ENCODE data around the gene FUCA1. TPM values are rescaled to one million over a fixed set of nuclear protein-coding genes. Genes with fewer than 3 reads are reported as not detected.
"Not testable (repeated sequence)": the region's sequence is repeated elsewhere in the genome, so short reads cannot be mapped to it uniquely, and the experiment has no call there.

FUCA1 gene
- polyA plus RNA-seq, 5 donors: 22.0 to 29.9 (median 23.7) TPM

GRCh38 chr1:23803674-23804073 lies 64.4 kb downstream of the FUCA1 start:
- no peak for DNase-seq

- DNase-seq: not testable (repeated sequence)
Observed at GRCh38 chr1:23802809-23803342, 65.2 kb downstream of the FUCA1 start.

- no peak for DNase-seq
Observed at GRCh38 chr1:23801876-23802275, 66.2 kb downstream of the FUCA1 start.

- no peak for DNase-seq
Observed at GRCh38 chr1:23801338-23801748, 66.7 kb downstream of the FUCA1 start.

- DNase-seq: peak; percentile 97 to 98
Observed at GRCh38 chr1:23800400-23801337, 67.4 kb downstream of the FUCA1 start, which contains the start of gene GALE. Gene GALE (minus strand): TSS chr1:23800754. CDS start chr1:23799007, 1,747 bp downstream.

GRCh38 chr1:23799570-23800399 lies 68.3 kb downstream of the FUCA1 start:
- DNase-seq: no peak

GRCh38 chr1:23799255-23799569 lies 68.9 kb downstream of the FUCA1 start:
- DNase-seq: no peak

- no peak for DNase-seq
Observed at GRCh38 chr1:23798662-23799142, 69.4 kb downstream of the FUCA1 start.

GRCh38 chr1:23797478-23798448 lies 70.3 kb downstream of the FUCA1 start:
- DNase-seq: no peak

GRCh38 chr1:23796466-23797271 lies 71.4 kb downstream of the FUCA1 start:
- DNase-seq: no peak

- no peak for DNase-seq
Observed at GRCh38 chr1:23795676-23796465, 72.2 kb downstream of the FUCA1 start.

Other genes with a start within 250 kb of the FUCA1 start
- gene RPL11, start 176.5 kb downstream of the FUCA1 start, polyA plus RNA-seq (ENCODE audit: insufficient read depth in 1 of 5, insufficient read length in 5 of 5, low replicate concordance in 1 of 5): 1,000 to 10,000 TPM; 2,753 to 3,538 (median 2,785) TPM
- 10 to 100 TPM; 39.1 to 45.6 (median 40.7) TPM for gene ELOA, start 124.8 kb downstream of the FUCA1 start, polyA plus RNA-seq (ENCODE audit: insufficient read depth in 1 of 5, insufficient read length in 5 of 5, low replicate concordance in 1 of 5)
- gene PITHD1, start 89.9 kb downstream of the FUCA1 start, polyA plus RNA-seq (ENCODE audit: insufficient read depth in 1 of 5, insufficient read length in 5 of 5, low replicate concordance in 1 of 5): 10 to 100 TPM; 52.7 to 70.2 (median 60.2) TPM
- gene LYPLA2, start 77.1 kb downstream of the FUCA1 start, polyA plus RNA-seq (ENCODE audit: insufficient read depth in 1 of 5, insufficient read length in 5 of 5, low replicate concordance in 1 of 5): 10 to 100 TPM; 37.0 to 63.6 (median 48.0) TPM
- 10 to 100 TPM; 12.4 to 23.3 (median 15.9) TPM for gene GALE, start 67.5 kb downstream of the FUCA1 start, polyA plus RNA-seq (ENCODE audit: insufficient read depth in 1 of 5, insufficient read length in 5 of 5, low replicate concordance in 1 of 5)
- 10 to 100 TPM; 32.3 to 38.6 (median 32.8) TPM for gene HMGCL, start 42.9 kb downstream of the FUCA1 start, polyA plus RNA-seq (ENCODE audit: insufficient read depth in 1 of 5, insufficient read length in 5 of 5, low replicate concordance in 1 of 5)
- gene CNR2, start 45.1 kb upstream of the FUCA1 start, polyA plus RNA-seq (ENCODE audit: insufficient read depth in 1 of 5, insufficient read length in 5 of 5, low replicate concordance in 1 of 5): under 1 TPM; 0.05 to 0.18 (median 0.14) TPM
- 100 to 1,000 TPM; 209 to 306 (median 252) TPM for gene PNRC2, start 91.5 kb upstream of the FUCA1 start, polyA plus RNA-seq (ENCODE audit: insufficient read depth in 1 of 5, insufficient read length in 5 of 5, low replicate concordance in 1 of 5)
- gene SRSF10, start 112.0 kb upstream of the FUCA1 start, polyA plus RNA-seq (ENCODE audit: insufficient read depth in 1 of 5, insufficient read length in 5 of 5, low replicate concordance in 1 of 5): 100 to 1,000 TPM; 191 to 319 (median 294) TPM
- 10 to 100 TPM in 1 of 5 donors, 1 to 10 TPM in 1, under 1 TPM in 3; 0.03 to 17.1 (median 0.34) TPM for gene MYOM3, start 243.8 kb upstream of the FUCA1 start, polyA plus RNA-seq (ENCODE audit: insufficient read depth in 1 of 5, insufficient read length in 5 of 5, low replicate concordance in 1 of 5)